Measurements from ENCODE around the gene TRAF4. TPM values are rescaled to one million over a fixed set of nuclear protein-coding genes. Genes with fewer than 3 reads are reported as not detected.
"Not testable (repeated sequence)": the region's sequence is repeated elsewhere in the genome, so short reads cannot be mapped to it uniquely, and the experiment has no call there.

The TRAF4 gene
- polyA plus RNA-seq, 1 donor (not counting 4 experiments of a cell fraction or from before 2014, with no cell fraction given) = 57.3 TPM

DNA sequence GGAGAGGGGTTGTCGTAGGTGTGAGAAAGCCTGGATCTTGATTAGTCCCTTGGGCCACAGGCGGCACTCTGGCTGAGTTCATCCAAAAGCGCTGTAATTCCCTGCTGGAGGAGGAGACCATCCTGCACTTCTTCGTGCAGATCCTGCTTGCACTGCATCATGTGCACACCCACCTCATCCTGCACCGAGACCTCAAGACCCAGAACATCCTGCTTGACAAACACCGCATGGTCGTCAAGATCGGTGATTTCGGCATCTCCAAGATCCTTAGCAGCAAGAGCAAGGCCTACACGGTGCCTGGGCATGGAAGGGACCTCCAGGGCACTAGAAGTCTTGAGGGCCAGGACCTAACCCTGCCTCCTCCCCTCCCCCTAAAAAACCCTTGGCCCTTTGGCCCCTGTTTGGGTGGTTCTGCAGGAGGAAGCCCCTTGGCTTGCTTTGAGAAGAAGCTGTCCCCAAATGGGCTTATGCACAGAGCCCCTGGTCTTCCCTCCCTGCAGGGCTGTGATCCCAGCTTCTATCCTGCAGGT is 9.0 kb upstream of the TRAF4 start:
- no peaks in the 10 kb centered on the region for H3K9me1 ChIP-seq (ENCODE audit: control insufficient read depth, extremely low read depth, insufficient read depth, low read length)
- peaks cover 0 to 2% of the 10 kb centered on the region in 2 experiments for H3K36me3 ChIP-seq (ENCODE audit: control insufficient read depth in 2 of 2, extremely low read depth in 1 of 2, insufficient read depth in 2 of 2, low read length in 2 of 2)
- H3K4me3 ChIP-seq (ENCODE audit: control insufficient read depth in 2 of 3, extremely low read depth in 1 of 3, insufficient read depth in 2 of 3, low read depth in 1 of 3, low read length in 3 of 3) = no peak overlapping the region
- no peak for TF ChIP-seq EZH2 (IDR thresholded peaks at IDR 0.05; ENCODE audit: low read length)
- TF ChIP-seq, protein P1, sequence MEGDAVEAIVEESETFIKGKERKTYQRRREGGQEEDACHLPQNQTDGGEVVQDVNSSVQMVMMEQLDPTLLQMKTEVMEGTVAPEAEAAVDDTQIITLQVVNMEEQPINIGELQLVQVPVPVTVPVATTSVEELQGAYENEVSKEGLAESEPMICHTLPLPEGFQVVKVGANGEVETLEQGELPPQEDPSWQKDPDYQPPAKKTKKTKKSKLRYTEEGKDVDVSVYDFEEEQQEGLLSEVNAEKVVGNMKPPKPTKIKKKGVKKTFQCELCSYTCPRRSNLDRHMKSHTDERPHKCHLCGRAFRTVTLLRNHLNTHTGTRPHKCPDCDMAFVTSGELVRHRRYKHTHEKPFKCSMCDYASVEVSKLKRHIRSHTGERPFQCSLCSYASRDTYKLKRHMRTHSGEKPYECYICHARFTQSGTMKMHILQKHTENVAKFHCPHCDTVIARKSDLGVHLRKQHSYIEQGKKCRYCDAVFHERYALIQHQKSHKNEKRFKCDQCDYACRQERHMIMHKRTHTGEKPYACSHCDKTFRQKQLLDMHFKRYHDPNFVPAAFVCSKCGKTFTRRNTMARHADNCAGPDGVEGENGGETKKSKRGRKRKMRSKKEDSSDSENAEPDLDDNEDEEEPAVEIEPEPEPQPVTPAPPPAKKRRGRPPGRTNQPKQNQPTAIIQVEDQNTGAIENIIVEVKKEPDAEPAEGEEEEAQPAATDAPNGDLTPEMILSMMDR (optimal IDR thresholded peaks at IDR 0.05 in 1 of 3, IDR thresholded peaks at IDR 0.05 in 1 of 3, conservative IDR thresholded peaks at IDR 0.05 in 1 of 3; ENCODE audit: extremely low read depth in 1 of 3, insufficient read depth in 2 of 3, low read length in 3 of 3) = no peak
- H3K27me3 ChIP-seq (ENCODE audit: control insufficient read depth, extremely low read depth, insufficient read depth, low read length) = no peaks in the 10 kb centered on the region
- FAIRE-seq (no peak), DNase-seq (ENCODE audit: low read depth, low spot score) (no peak)
- H3K27ac ChIP-seq (ENCODE audit: control insufficient read depth, insufficient read depth, low read length) = no peak overlapping the region
- H2AFZ ChIP-seq (ENCODE audit: control insufficient read depth, low read length) = no peak overlapping the region
- no peaks in the 10 kb centered on the region for H4K20me1 ChIP-seq (ENCODE audit: control insufficient read depth, extremely low read depth, insufficient read depth, low read length)
- no peak overlapping the region for H3K4me2 ChIP-seq (ENCODE audit: control insufficient read depth, extremely low read depth, insufficient read depth, low read depth, low read length)
- peaks cover 2% of the 10 kb centered on the region for H3K9me3 ChIP-seq (ENCODE audit: control insufficient read depth, low read depth, low read length)
- H3K4me1 ChIP-seq (ENCODE audit: control insufficient read depth, extremely low read depth, insufficient read depth, low read length) = peaks cover 8% of the 10 kb centered on the region
- no peak overlapping the region for H3K9ac ChIP-seq (ENCODE audit: control insufficient read depth, extremely low read depth, insufficient read depth, low read length)
- dilution Hi-C loops (cut with MboI; ENCODE audit: extremely low pct_ligation_motif_present, low sequenced_read_pairs) = no loop called here
- no peaks in the 10 kb centered on the region for H3K79me2 ChIP-seq (ENCODE audit: control insufficient read depth, insufficient read depth, low read length)

DNA sequence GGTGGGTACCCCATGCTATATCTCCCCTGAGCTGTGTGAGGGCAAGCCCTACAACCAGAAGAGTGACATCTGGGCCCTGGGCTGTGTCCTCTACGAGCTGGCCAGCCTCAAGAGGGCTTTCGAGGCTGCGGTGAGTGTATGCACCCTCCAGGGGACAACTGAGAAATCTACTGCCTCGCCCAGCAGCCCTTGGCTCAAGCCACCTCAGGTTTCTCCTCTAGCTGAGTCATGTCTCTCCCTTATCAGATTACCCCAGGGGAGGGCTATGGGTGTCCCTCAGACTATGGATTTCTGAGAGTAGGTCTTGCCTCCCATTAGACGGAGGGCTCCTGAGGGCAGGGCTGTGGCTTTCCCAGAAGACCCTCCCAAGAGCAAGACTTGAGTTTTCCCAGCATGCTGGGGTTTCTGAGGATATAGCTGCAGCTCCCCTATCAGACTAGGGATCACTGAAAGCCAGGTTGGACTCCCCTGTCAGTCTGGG is 8.5 kb upstream of the TRAF4 start:
- Histone ChIP-seq H2AFZ (ENCODE audit: control insufficient read depth, low read length) (no peak overlapping the region), H3K4me3 (ENCODE audit: control insufficient read depth in 2 of 3, extremely low read depth in 1 of 3, insufficient read depth in 2 of 3, low read depth in 1 of 3, low read length in 3 of 3) (no peak overlapping the region), H3K4me1 (ENCODE audit: control insufficient read depth, extremely low read depth, insufficient read depth, low read length) (peaks cover 8% of the 10 kb centered on the region), H3K9me1 (ENCODE audit: control insufficient read depth, extremely low read depth, insufficient read depth, low read length) (no peaks in the 10 kb centered on the region), H3K27me3 (ENCODE audit: control insufficient read depth, extremely low read depth, insufficient read depth, low read length) (no peaks in the 10 kb centered on the region), H3K79me2 (ENCODE audit: control insufficient read depth, insufficient read depth, low read length) (no peaks in the 10 kb centered on the region), H4K20me1 (ENCODE audit: control insufficient read depth, extremely low read depth, insufficient read depth, low read length) (no peaks in the 10 kb centered on the region), H3K27ac (ENCODE audit: control insufficient read depth, insufficient read depth, low read length) (no peak overlapping the region), H3K36me3 (ENCODE audit: control insufficient read depth in 2 of 2, extremely low read depth in 1 of 2, insufficient read depth in 2 of 2, low read length in 2 of 2) (peaks cover 0 to 2% of the 10 kb centered on the region in 2 experiments), H3K9ac (ENCODE audit: control insufficient read depth, extremely low read depth, insufficient read depth, low read length) (no peak overlapping the region), H3K9me3 (ENCODE audit: control insufficient read depth, low read depth, low read length) (peaks cover 2% of the 10 kb centered on the region), H3K4me2 (ENCODE audit: control insufficient read depth, extremely low read depth, insufficient read depth, low read depth, low read length) (no peak overlapping the region)
- DNase-seq (ENCODE audit: low read depth, low spot score) = no peak
- dilution Hi-C loops (cut with MboI; ENCODE audit: extremely low pct_ligation_motif_present, low sequenced_read_pairs) = no loop called here
- no peak for FAIRE-seq
- no peak for TF ChIP-seq EZH2 (IDR thresholded peaks at IDR 0.05; ENCODE audit: low read length)
- TF ChIP-seq, protein P1 (optimal IDR thresholded peaks at IDR 0.05 in 1 of 3, IDR thresholded peaks at IDR 0.05 in 1 of 3, conservative IDR thresholded peaks at IDR 0.05 in 1 of 3; ENCODE audit: extremely low read depth in 1 of 3, insufficient read depth in 2 of 3, low read length in 3 of 3) = peak in 1 of 3 experiments; percentile 8

DNA sequence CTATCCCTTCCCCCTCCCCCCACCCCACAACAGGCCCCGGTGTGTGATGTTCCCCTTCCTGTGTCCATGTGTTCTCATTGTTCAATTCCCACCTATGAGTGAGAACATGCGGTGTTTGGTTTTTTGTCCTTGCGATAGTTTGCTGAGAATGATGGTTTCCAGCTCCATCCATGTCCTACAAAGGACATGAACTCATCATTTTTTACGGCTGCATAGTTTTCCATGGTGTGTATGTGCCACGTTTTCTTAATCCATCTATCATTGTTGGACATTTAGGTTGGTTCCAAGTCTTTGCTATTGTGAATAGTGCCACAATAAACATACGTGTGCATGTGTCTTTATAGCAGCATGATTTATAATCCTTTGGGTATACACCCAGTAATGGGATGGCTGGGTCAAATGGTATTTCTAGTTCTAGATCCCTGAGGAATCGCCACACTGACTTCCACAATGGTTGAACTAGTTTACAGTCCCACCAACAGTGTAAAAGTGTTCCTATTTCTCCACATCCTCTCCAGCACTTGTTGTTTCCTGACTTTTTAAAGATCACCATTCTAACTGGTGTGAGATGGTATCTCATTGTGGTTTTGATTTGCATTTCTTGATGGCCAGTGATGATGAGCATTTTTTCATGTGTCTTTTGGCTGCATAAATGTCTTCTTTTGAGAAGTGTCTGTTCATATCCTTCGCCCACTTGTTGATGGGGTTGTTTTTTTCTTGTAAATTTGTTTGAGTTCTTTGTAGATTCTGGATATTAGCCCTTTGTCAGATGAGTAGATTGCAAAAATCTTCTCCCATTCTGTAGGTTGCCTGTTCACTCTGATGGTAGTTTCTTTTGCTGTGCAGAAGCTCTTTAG is 7.7 kb upstream of the TRAF4 start:
- H3K4me2 ChIP-seq (ENCODE audit: control insufficient read depth, extremely low read depth, insufficient read depth, low read depth, low read length); H4K20me1 ChIP-seq (ENCODE audit: control insufficient read depth, extremely low read depth, insufficient read depth, low read length); FAIRE-seq; H2AFZ ChIP-seq (ENCODE audit: control insufficient read depth, low read length); H3K27ac ChIP-seq (ENCODE audit: control insufficient read depth, insufficient read depth, low read length); dilution Hi-C loops (cut with MboI; ENCODE audit: extremely low pct_ligation_motif_present, low sequenced_read_pairs); DNase-seq (ENCODE audit: low read depth, low spot score); H3K4me1 ChIP-seq (ENCODE audit: control insufficient read depth, extremely low read depth, insufficient read depth, low read length); H3K36me3 ChIP-seq (ENCODE audit: control insufficient read depth in 2 of 2, extremely low read depth in 1 of 2, insufficient read depth in 2 of 2, low read length in 2 of 2); H3K27me3 ChIP-seq (ENCODE audit: control insufficient read depth, extremely low read depth, insufficient read depth, low read length); H3K79me2 ChIP-seq (ENCODE audit: control insufficient read depth, insufficient read depth, low read length); H3K9ac ChIP-seq (ENCODE audit: control insufficient read depth, extremely low read depth, insufficient read depth, low read length); H3K4me3 ChIP-seq (ENCODE audit: control insufficient read depth in 2 of 3, extremely low read depth in 1 of 3, insufficient read depth in 2 of 3, low read depth in 1 of 3, low read length in 3 of 3); H3K9me1 ChIP-seq (ENCODE audit: control insufficient read depth, extremely low read depth, insufficient read depth, low read length): not testable (repeated sequence)
- H3K9me3 ChIP-seq (ENCODE audit: control insufficient read depth, low read depth, low read length) = peaks cover 10% of the 10 kb centered on the region
